Activated CD8-positive, alpha-beta T cell treated with anti-CD3 and anti-CD28 coated beads for 36 hours (primary cell): ENCODE results near the gene PODNL1. TPM values are rescaled to one million over a fixed set of nuclear protein-coding genes. Genes with fewer than 3 reads are reported as not detected.

Source experiments
- ATAC-seq: fragments of 200-7000 bp; cut with Tn5 transposase; one replicate; pipeline ENCODE4 v1.10.0; 2021; ENCODE audit warnings: mild to moderate bottlenecking, moderate library complexity
- CTCF ChIA-PET: fragments of 350-600 bp; sonication (Branson Sonifier 250); formaldehyde crosslinking; loops from one replicate; lab custom pipeline; 2021; ENCODE audit warnings: antibody characterized with exemption; lab: Charles Lee
- POLR2A ChIA-PET: fragments of 350-600 bp; sonication (Branson Sonifier 250); formaldehyde crosslinking; loops from one replicate; lab custom pipeline; 2021; ENCODE audit warnings: antibody characterized with exemption; lab: Charles Lee
- DNase-seq: peaks from one replicate; pipeline ENCODE4 v3.0.0-alpha.2; 2020
- H3K27ac Mint-ChIP-seq: one replicate; pipeline ENCODE4 v1.8.0; 2021; ENCODE audit warnings: mild to moderate bottlenecking, mixed read lengths
- H3K27me3 Mint-ChIP-seq: one replicate; pipeline ENCODE4 v1.8.0; 2021; ENCODE audit warnings: mixed read lengths
- H3K36me3 Mint-ChIP-seq: one replicate; pipeline ENCODE4 v1.8.0; 2021; ENCODE audit warnings: low read depth, mixed read lengths
- H3K4me1 Mint-ChIP-seq: one replicate; pipeline ENCODE4 v1.8.0; 2021; ENCODE audit warnings: low read depth, mixed read lengths
- H3K4me3 Mint-ChIP-seq: one replicate; pipeline ENCODE4 v1.8.0; 2021; ENCODE audit warnings: mild to moderate bottlenecking, moderate library complexity, mixed read lengths
- H3K9me3 Mint-ChIP-seq: one replicate; pipeline ENCODE4 v1.8.0; 2021; ENCODE audit warnings: mixed read lengths
- CTCF ChIP-seq: fragments of 200-600 bp; IDR thresholded peaks from one replicate; pipeline ENCODE4 v1.8.0; 2022; ENCODE audit warnings: antibody characterized with exemption, mild to moderate bottlenecking
- intact Hi-C: fragments of 100-400 bp; cut with micrococcal nuclease; formaldehyde crosslinking; loops from one replicate; pipeline ENCODE4 v1.10.0; 2022
- total RNA-seq, 2 experiments: library from RNA; stranded (reverse); gene quantifications; one replicate each; pipeline ENCODE4 v1.2.3, GENCODE V29; 2021

Gene PODNL1
- total RNA-seq, 2 experiments from 2014 or later: not detected

GRCh38 chr19:13885826-13886365 lies 52.3 kb downstream of the PODNL1 start:
- peaks cover 40% of the 10 kb centered on the region for H3K4me1 Mint-ChIP-seq
- CTCF ChIA-PET: interaction anchor here (1.0 kb wide), 1 partner anchor 162 kb away, joined by 5 read pairs; no protein-coding TSS in a partner anchor
- no peak for ATAC-seq

GRCh38 chr19:13884726-13885591 lies 53.3 kb downstream of the PODNL1 start:
- peaks cover 46% of the 10 kb centered on the region for H3K4me1 Mint-ChIP-seq
- no peak overlapping the region for H3K4me3 Mint-ChIP-seq
- no peak for DNase-seq
- intact Hi-C loops: loop anchor here (10.0 kb wide), 1 partner anchor 150 kb away; the partner anchor contains the start of gene IL27RA
- no peaks in the 10 kb centered on the region for H3K27me3 Mint-ChIP-seq
- POLR2A ChIA-PET: interaction anchor here (1.3 kb wide), 1 partner anchor 187 kb away, joined by 4 read pairs; the partner anchor contains the start of gene MISP3
- no peak for ATAC-seq
- CTCF ChIA-PET: interaction anchor here (1.4 kb wide), 1 partner anchor 187 kb away, joined by 3 read pairs; the partner anchor contains the start of gene MISP3
- no peak for TF ChIP-seq CTCF
- no peak overlapping the region for H3K27ac Mint-ChIP-seq
- H3K36me3 Mint-ChIP-seq: no peaks in the 10 kb centered on the region
- H3K9me3 Mint-ChIP-seq: no peaks in the 10 kb centered on the region

More at GRCh38 chr19:13885826-13886365, 52.3 kb downstream of the PODNL1 start:
- no peak for TF ChIP-seq CTCF
- no peaks in the 10 kb centered on the region for H3K27me3 Mint-ChIP-seq
- no peak for DNase-seq
- H3K27ac Mint-ChIP-seq: no peak overlapping the region
- POLR2A ChIA-PET: interaction anchor here (1.3 kb wide), 1 partner anchor 186 kb away, joined by 4 read pairs; the partner anchor contains the start of gene MISP3
- no peaks in the 10 kb centered on the region for H3K9me3 Mint-ChIP-seq
- intact Hi-C loops: loop anchor here (10.0 kb wide), 1 partner anchor 149 kb away; the partner anchor contains the start of gene IL27RA
- no peak overlapping the region for H3K4me3 Mint-ChIP-seq
- no peaks in the 10 kb centered on the region for H3K36me3 Mint-ChIP-seq

GRCh38 chr19:13883516-13884064 lies 54.6 kb downstream of the PODNL1 start:
- Mint-ChIP-seq H3K4me3 (no peak overlapping the region), H3K27me3 (no peaks in the 10 kb centered on the region)
- CTCF ChIA-PET: interaction anchor here (1.6 to 6.2 kb wide), 3 partner anchors 175 to 253 kb away, joined by 5 to 76 read pairs (median 12); partner anchors contain the start of genes ASF1B and MISP3

GRCh38 chr19:13882836-13883235 lies 55.4 kb downstream of the PODNL1 start:
- no peak overlapping the region for H3K4me3 Mint-ChIP-seq
- intact Hi-C loops: loop anchor here (10.0 kb wide), 1 partner anchor 152 kb away; the partner anchor contains the start of gene IL27RA
- ChIA-PET POLR2A (interaction anchor here (0.9 to 1.3 kb wide), 3 partner anchors 23 to 108 kb away, joined by 3 to 4 read pairs (median 3); partner anchors contain the start of genes BRME1 and CC2D1A), CTCF (interaction anchor here (1.0 to 6.2 kb wide), 8 partner anchors 20 to 253 kb away, joined by 3 to 76 read pairs (median 9); partner anchors contain the start of genes ASF1B, IL27RA and MISP3)
- H3K27me3 Mint-ChIP-seq: no peaks in the 10 kb centered on the region
- no peaks in the 10 kb centered on the region for H3K9me3 Mint-ChIP-seq
- ATAC-seq: no peak
- peaks cover 48% of the 10 kb centered on the region for H3K4me1 Mint-ChIP-seq
- H3K27ac Mint-ChIP-seq: no peak overlapping the region
- DNase-seq: peak; percentile 63
- TF ChIP-seq CTCF: no peak
- H3K36me3 Mint-ChIP-seq: no peaks in the 10 kb centered on the region

More at GRCh38 chr19:13883516-13884064, 54.6 kb downstream of the PODNL1 start:
- POLR2A ChIA-PET: interaction anchor here (0.9 kb wide), 1 partner anchor 253 kb away, joined by 3 read pairs; no protein-coding TSS in a partner anchor
- intact Hi-C loops: loop anchor here (10.0 kb wide), 1 partner anchor 151 kb away; the partner anchor contains the start of gene IL27RA
- TF ChIP-seq CTCF: no peak
- Mint-ChIP-seq H3K27ac (peak overlapping the region; percentile 34), H3K36me3 (no peaks in the 10 kb centered on the region), H3K4me1 (peaks cover 48% of the 10 kb centered on the region), H3K9me3 (no peaks in the 10 kb centered on the region)
- no peak for DNase-seq
- no peak for ATAC-seq
